Esophagus squamous epithelium (tissue), 5 donors: ENCODE measurements around the gene SH3GL2. TPM values are rescaled to one million over a fixed set of nuclear protein-coding genes. Genes with fewer than 3 reads are reported as not detected.

Experiments used
- DNase-seq: peaks from one replicate; lab custom pipeline; 2025; lab: John Stamatoyannopoulos, UW
- H3K27ac ChIP-seq, 4 donors: fragments of 200-600 bp; sonication (generic); one replicate each; pipeline ENCODE4 v1.5.1; 2016 to 2019; ENCODE audit warnings: mild to moderate bottlenecking in 1 of 4
- H3K27me3 ChIP-seq, 4 donors: fragments of 200-600 bp; sonication (generic); 1 replicate in 3 of 4; 2 replicates in 1 of 4; pipeline versions ENCODE4 v1.5.1 to v1.6.0; 2017 to 2021; ENCODE audit warnings: antibody characterized with exemption in 1 of 4
- H3K36me3 ChIP-seq, 3 donors: fragments of 200-600 bp; sonication (generic); one replicate each; pipeline ENCODE4 v1.5.1; 2016 to 2019
- H3K4me1 ChIP-seq, 3 donors: fragments of 200-600 bp; sonication (generic); one replicate each; pipeline ENCODE4 v1.5.1; 2017 to 2019
- H3K4me3 ChIP-seq, 4 donors: fragments of 200-600 bp; sonication (generic); 1 replicate in 3 of 4; 2 replicates in 1 of 4; pipeline ENCODE4 v1.5.1; 2016 to 2019; ENCODE audit warnings: mild to moderate bottlenecking in 2 of 4, moderate library complexity in 1 of 4
- H3K9me3 ChIP-seq, 3 donors: fragments of 200-600 bp; sonication (generic); one replicate each; pipeline ENCODE4 v1.5.1; 2016 to 2019
- CTCF ChIP-seq, 6 experiments: fragments of 450-650 bp in 4 of 6; fragments of 200-600 bp in 2 of 6; sonication (generic) in 2 of 6; IDR thresholded peaks; one replicate each; pipeline ENCODE4 v1.5.1; 2016 to 2019; ENCODE audit warnings: antibody characterized with exemption in 6 of 6, mild to moderate bottlenecking in 4 of 6, moderate library complexity in 4 of 6
- POLR2A ChIP-seq, 4 donors: fragments of 450-650 bp; IDR thresholded peaks; one replicate each; pipeline ENCODE4 v1.6.1; 2017; ENCODE audit warnings: antibody characterized with exemption in 4 of 4, mild to moderate bottlenecking in 4 of 4, moderate library complexity in 3 of 4
- WGBS, 2 donors: methylation state at CpG; one replicate each; pipeline ENCODE4 v1.1.5; 2018; 5-methylcytosine and 5-hydroxymethylcytosine counted together
- intact Hi-C: fragments of 100-400 bp; cut with DNase I; formaldehyde crosslinking; loops from one replicate; pipeline ENCODE4 v1.15.0; 2022
- total RNA-seq, 4 donors: library from RNA; depleted of rRNA; stranded (reverse); fragments of >200 nt; gene quantifications; one replicate each; pipeline ENCODE4 v1.1.0, GENCODE V29; 2016
- donor health status: DM: yes; HTN: yes; CAD: no.

The SH3GL2 gene
- total RNA-seq, 4 donors from 2014 or later = 0.19 TPM; not detected in 3

GRCh38 chr9:17632994-17633393 lies 54.1 kb downstream of the SH3GL2 start:
- Histone ChIP-seq H3K4me1 (no peaks in the 10 kb centered on the region), H3K9me3 (no peaks in the 10 kb centered on the region), H3K4me3 (no peak overlapping the region), H3K27ac (no peak overlapping the region), H3K36me3 (no peaks in the 10 kb centered on the region), H3K27me3 (no peaks in the 10 kb centered on the region)
- intact Hi-C loops = no loop called here
- DNase-seq = no peak
- TF ChIP-seq POLR2A (IDR thresholded peaks at IDR 0.05) (no peak), CTCF (IDR thresholded peaks at IDR 0.05) (no peak)
- WGBS, 2 donors = 48 to 67% methylated on average over 2 of the region's 2 CpGs

GRCh38 chr9:17635115-17635890 lies 56.4 kb downstream of the SH3GL2 start:
- Histone ChIP-seq H3K4me3 (no peak overlapping the region), H3K9me3 (no peaks in the 10 kb centered on the region), H3K36me3 (no peaks in the 10 kb centered on the region), H3K27ac (no peak overlapping the region), H3K27me3 (no peaks in the 10 kb centered on the region), H3K4me1 (no peaks in the 10 kb centered on the region)
- intact Hi-C loops = no loop called here
- WGBS, 2 donors = 14 to 26% methylated on average over 2 of the region's 2 CpGs
- DNase-seq = no peak
- TF ChIP-seq CTCF (IDR thresholded peaks at IDR 0.05) (no peak), POLR2A (IDR thresholded peaks at IDR 0.05) (no peak)

GRCh38 chr9:17636349-17636748 lies 57.5 kb downstream of the SH3GL2 start:
- WGBS, 2 donors = 48 to 55% methylated on average over 2 of the region's 2 CpGs
- no peaks in the 10 kb centered on the region for H3K27me3 ChIP-seq
- intact Hi-C loops = no loop called here
- H3K4me3 ChIP-seq = no peak overlapping the region
- no peaks in the 10 kb centered on the region for H3K4me1 ChIP-seq
- H3K36me3 ChIP-seq = no peaks in the 10 kb centered on the region
- TF ChIP-seq CTCF (IDR thresholded peaks at IDR 0.05) = no peak
- no peaks in the 10 kb centered on the region for H3K9me3 ChIP-seq
- no peak for DNase-seq
- H3K27ac ChIP-seq = no peak overlapping the region

GRCh38 chr9:17636821-17637220 lies 58.0 kb downstream of the SH3GL2 start:
- Histone ChIP-seq H3K4me3 (no peak overlapping the region), H3K4me1 (no peaks in the 10 kb centered on the region), H3K27me3 (no peaks in the 10 kb centered on the region), H3K27ac (no peak overlapping the region), H3K9me3 (no peaks in the 10 kb centered on the region), H3K36me3 (no peaks in the 10 kb centered on the region)
- TF ChIP-seq POLR2A (IDR thresholded peaks at IDR 0.05) (no peak), CTCF (IDR thresholded peaks at IDR 0.05) (no peak)
- intact Hi-C loops = no loop called here
- DNase-seq = no peak
- 82 to 100% methylated on average over 1 of the region's 1 CpG for WGBS, 2 donors

GRCh38 chr9:17637229-17637628 lies 58.4 kb downstream of the SH3GL2 start:
- Histone ChIP-seq H3K9me3 (no peaks in the 10 kb centered on the region), H3K4me3 (no peak overlapping the region), H3K27ac (no peak overlapping the region), H3K4me1 (no peaks in the 10 kb centered on the region), H3K36me3 (no peaks in the 10 kb centered on the region), H3K27me3 (no peaks in the 10 kb centered on the region)
- DNase-seq = no peak
- TF ChIP-seq POLR2A (IDR thresholded peaks at IDR 0.05) (no peak), CTCF (IDR thresholded peaks at IDR 0.05) (no peak)
- intact Hi-C loops = no loop called here
- WGBS, 2 donors = 54 to 58% methylated on average over 3 of the region's 3 CpGs
